Activated CD4-positive, alpha-beta T cell treated with anti-CD3 and anti-CD28 coated beads, Interleukin-2, amount 50 U/mL, for 24 hours (primary cell): ENCODE results near the gene KANSL1.

Experiments
- DNase-seq, 2 donors: peaks; one replicate each; pipeline ENCODE4 v3.0.0-alpha.2; 2020; ENCODE audit warnings: low read depth in 1 of 2, low spot score in 1 of 2

KANSL1 gene

DNA sequence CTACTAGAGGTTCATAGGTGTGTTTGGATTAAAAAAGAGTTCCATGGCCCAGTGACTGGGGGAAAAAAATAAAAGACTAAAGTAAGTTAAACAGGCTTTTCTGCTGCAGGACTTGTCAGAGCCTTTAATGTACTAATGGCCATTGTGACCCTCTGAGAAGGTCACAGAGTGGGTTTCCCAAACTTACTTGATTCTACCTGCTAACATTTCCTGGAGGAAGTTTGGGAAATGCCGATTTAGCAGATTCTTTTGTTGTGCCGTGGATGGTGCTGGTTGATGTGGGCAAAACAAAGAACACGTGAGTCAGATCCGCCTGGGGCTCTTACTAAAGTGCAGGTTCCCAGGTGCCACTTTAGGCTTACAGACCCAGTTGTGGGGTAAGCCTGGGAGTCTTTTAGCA, 207.8 kb downstream of the KANSL1 start:
- DNase-seq = no peak

DNA sequence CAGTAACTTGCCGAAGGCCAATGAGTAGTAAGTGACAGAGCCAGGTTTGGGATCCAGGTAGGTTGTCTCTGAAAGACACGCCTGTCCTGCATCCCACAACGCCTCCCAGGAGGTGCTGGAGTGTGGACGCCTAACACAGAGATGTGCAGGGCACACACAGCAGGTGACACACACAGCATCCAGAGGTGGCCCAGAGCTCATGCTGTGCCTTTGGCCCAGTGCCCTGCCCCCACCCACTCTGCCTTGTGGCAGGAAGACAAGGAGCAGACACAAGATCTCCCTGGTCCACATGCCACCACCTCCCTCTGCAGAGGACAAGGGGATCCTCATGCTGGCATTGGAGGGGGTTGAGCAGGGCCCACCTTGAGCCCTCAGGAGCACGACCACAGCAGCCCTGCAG, 208.9 kb downstream of the KANSL1 start:
- DNase-seq = no peak

DNA sequence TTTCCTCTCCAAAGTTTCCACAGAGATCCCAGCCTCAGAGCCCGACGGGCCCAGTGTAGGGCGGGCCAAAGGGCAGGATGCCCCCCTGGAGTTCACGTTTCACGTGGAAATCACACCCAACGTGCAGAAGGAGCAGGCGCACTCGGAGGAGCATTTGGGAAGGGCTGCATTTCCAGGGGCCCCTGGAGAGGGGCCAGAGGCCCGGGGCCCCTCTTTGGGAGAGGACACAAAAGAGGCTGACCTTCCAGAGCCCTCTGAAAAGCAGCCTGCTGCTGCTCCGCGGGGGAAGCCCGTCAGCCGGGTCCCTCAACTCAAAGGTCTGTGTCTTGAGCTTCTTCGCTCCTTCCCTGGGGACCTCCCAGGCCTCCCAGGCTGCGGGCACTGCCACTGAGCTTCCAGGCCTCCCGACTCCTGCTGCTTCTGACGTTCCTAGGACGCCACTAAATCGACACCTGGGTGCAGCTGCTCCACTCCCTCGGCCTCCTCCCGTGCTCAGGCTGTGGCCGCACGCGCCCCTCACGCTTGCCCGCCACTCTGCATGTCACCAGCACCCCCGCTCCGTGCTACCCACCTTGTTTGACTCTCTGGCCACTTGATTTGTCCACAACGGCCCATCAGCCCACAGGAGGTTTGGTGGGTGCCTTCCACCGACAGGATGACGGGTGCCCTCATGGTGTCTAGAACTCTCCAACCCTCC, 209.5 kb downstream of the KANSL1 start:
- no peak for DNase-seq

DNA sequence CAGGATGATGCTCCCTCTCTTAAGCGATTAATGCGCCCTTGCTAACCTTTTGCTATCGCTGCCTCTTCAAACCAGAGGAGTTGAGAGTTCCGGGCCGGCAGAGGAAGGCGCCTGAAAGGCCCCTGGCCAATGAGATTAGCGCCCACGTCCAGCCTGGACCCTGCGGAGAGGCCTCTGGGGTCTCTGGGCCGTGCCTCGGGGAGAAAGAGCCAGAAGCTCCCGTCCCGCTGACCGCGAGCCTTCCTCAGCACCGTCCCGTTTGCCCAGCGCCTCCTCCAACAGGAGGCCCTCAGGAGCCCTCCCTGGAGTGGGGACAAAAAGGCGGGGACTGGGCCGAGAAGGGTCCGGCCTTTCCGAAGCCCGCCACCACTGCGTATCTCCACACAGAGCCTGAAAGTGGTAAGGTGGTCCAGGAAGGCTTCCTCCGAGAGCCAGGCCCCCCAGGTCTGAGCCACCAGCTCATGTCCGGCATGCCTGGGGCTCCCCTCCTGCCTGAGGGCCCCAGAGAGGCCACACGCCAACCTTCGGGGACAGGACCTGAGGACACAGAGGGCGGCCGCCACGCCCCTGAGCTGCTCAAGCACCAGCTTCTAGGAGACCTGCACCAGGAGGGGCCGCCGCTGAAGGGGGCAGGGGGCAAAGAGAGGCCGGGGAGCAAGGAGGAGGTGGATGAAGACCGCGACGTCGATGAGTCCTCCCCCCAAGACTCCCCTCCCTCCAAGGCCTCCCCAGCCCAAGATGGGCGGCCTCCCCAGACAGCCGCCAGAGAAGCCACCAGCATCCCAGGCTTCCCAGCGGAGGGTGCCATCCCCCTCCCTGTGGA, 210.2 kb downstream of the KANSL1 start:
- DNase-seq = no peak

DNA sequence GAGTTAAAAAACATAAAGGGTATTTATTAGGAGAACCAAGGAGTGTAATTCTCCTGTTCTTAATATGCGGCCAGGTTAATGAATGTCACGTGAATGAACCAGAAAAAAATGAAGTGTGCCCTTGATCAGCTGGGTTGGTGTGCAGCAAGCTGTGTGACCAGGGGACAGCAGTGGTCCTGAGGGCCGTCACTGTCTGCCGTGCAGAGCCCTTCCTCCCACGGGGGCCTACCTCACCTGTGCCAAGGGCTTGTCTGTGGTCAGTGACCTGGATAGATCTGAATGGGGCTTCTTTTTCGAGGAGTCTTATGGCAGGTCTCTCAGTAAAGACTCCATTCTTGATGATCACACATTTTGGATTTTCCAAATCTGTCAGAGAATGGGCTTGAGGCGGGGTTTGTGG, 211.9 kb downstream of the KANSL1 start:
- DNase-seq = no peak

DNA sequence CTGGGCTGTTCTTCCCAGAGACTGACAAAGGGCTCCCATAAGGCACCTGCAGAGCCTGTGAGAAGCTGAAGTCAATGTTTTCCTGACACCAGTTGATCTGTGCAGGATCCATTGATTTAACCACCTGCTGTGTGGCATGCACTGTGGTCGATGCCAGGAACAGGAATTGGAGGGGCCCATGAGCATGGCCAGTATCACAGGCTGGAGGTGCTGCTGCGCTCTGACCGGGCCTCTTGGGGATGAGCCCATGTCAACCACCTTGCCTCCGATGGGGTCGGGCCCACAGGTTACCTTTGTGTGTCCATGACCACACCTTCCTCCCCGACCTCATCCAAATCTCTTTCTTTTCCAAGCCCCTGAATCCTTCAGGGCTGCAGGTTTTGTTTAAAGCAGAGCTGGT, 212.4 kb downstream of the KANSL1 start:
- no peak for DNase-seq
